HUES6 (cell line): ENCODE measurements around the gene BRICD5.

Experiments
- H3K27ac ChIP-seq: 2 replicates; pipeline ENCODE4 v1.7.0; 2013; ENCODE audit warnings: low read depth, mild to moderate bottlenecking, low read length, inconsistent platforms
- H3K27me3 ChIP-seq: 2 replicates; pipeline ENCODE4 v1.6.1; 2013; ENCODE audit warnings: low read length; ENCODE audit not compliant: control insufficient read depth, insufficient read depth
- H3K36me3 ChIP-seq: 2 replicates; pipeline ENCODE4 v1.6.1; 2013; ENCODE audit warnings: low read length; ENCODE audit not compliant: control insufficient read depth, insufficient read depth
- H3K4me1 ChIP-seq: 2 replicates; pipeline ENCODE4 v1.6.1; 2013; ENCODE audit warnings: low read length; ENCODE audit not compliant: control insufficient read depth, insufficient read depth
- H3K4me3 ChIP-seq: 2 replicates; pipeline ENCODE4 v1.5.1; 2013; ENCODE audit warnings: low read depth, low read length
- H3K9ac ChIP-seq: one replicate; pipeline ENCODE4 v1.6.1; 2013; ENCODE audit warnings: mild to moderate bottlenecking, low read length
- H3K9me3 ChIP-seq: 2 replicates; pipeline ENCODE4 v1.6.1; 2013; ENCODE audit warnings: low read depth, low read length; ENCODE audit not compliant: control insufficient read depth, insufficient read depth

Gene BRICD5

DNA sequence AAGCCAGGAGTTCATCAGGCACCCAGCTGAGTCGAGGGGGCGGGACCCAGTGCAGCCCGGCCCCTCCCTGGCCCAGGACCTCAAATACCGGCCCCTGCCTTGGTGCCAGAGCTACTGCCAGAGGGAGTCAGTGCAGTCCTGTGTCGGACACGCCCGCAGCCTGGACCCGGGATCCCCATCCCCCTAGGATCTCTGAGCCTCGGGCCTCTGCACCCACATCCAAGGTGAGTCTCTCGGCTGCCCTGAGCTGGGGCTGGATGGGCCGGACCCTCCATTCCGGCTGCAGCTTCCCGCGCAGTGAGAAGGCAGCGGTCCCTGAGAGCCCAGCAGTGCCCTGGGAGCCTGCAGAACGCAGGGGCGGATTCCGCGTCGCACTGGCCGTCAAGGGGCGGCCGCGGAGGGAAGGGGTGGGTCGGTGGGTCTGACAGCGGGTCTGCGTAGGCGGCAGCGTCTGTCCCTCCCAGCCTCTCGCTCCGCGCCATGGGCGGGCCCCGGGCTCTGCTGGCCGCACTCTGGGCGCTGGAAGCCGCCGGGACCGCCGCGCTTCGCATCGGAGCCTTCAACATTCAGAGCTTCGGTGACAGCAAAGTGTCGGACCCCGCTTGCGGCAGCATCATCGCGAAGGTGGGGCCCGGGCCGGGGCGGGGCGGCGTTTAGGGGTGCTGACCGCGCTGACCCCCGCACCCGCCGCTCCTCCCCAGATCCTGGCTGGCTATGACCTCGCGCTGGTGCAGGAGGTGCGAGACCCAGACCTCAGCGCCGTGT lies 25.9 kb upstream of the BRICD5 start, which contains the start of gene DNASE1L2:
DNASE1L2 (plus strand) TSS at position 108 of the 765 bp plus-strand sequence; CDS start at position 481, 373 bp downstream.
- no peaks in the 10 kb centered on the region for H3K9me3 ChIP-seq
- H3K4me3 ChIP-seq: peak within 1 kb of the TSS; percentile 49
- no peak within 1 kb of the TSS for H3K27ac ChIP-seq
- no peak within 1 kb of the TSS for H3K9ac ChIP-seq
- peaks cover 25% of the 10 kb centered on the region for H3K27me3 ChIP-seq
- H3K36me3 ChIP-seq: peaks cover 41% of the 10 kb centered on the region
- H3K4me1 ChIP-seq: peaks cover 17% of the 10 kb centered on the region

DNA sequence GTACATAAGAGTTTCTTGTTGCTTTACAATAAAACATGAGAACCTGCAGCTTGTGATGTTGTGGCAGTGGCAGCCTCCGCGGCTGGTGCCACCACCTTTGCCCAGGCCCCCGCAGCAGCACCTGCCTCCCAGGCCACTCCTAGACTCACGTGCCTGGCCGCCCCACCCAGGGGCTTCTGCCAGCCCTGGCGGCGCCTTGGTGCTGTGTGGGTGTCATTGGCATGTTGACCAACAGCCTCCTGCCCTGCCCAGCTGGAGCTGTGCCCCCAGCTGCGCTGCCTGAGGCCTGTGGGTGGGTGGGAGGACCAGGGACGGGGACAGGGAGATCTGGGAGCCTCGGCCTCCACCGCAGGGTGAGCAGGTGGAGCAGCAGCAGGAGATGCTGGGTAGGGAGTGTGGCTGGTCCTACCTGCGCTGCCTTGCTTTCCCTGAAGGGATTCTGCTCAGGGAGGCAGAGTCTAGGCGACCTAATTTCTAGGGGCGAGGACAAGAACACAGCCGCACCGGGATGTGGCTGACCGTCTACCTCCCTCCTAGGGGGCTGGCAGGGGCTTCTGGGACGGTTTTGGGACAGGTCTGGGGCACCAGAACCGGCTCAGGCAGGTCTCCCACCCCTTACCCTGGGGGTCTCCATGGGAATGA lies 25.2 kb upstream of the BRICD5 start:
- Histone ChIP-seq H3K27ac (no peak overlapping the region), H3K4me1 (peaks cover 17% of the 10 kb centered on the region), H3K9ac (no peak overlapping the region), H3K9me3 (no peaks in the 10 kb centered on the region), H3K36me3 (peaks cover 48% of the 10 kb centered on the region), H3K4me3 (peak overlapping the region; percentile 49; the same call in 1 of the 2 replicates), H3K27me3 (peaks cover 25% of the 10 kb centered on the region)

DNA sequence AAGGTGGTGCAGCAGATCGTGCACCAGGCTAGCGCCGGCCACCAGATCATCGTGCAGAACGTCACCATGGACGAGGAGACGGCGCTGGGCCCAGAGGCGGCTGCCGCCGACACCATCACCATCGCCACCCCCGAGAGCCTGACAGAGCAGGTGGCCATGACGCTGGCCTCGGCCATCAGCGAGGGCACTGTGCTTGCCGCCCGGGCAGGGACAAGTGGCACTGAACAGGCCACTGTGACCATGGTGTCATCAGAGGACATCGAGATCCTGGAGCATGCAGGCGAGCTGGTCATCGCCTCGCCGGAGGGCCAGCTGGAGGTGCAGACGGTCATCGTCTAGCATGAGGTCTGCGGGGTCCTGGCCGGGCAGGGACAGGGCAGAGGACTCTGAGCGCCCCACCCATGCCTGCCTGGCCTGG lies 24.6 kb upstream of the BRICD5 start:
- no peak overlapping the region for H3K27ac ChIP-seq
- no peak overlapping the region for H3K4me3 ChIP-seq
- H3K9me3 ChIP-seq: no peaks in the 10 kb centered on the region
- peaks cover 53% of the 10 kb centered on the region for H3K36me3 ChIP-seq
- H3K4me1 ChIP-seq: peaks cover 17% of the 10 kb centered on the region
- H3K9ac ChIP-seq: no peak overlapping the region
- H3K27me3 ChIP-seq: peaks cover 25% of the 10 kb centered on the region

DNA sequence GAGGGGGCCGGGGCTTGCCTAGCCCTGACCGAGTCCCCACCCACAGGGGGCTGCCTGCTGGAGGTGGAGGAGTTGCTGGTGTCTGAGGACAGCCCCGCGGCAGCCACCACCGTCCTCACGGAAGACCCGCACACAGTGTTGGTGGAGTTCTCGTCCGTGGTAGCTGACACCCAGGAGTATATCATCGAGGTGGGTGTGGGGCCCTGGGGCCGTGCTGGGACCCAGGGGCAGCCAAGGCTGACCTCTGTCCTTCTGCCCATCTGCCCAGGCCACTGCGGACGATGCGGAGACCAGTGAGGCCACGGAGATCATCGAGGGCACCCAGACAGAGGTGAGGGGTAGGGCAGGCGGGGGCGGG lies 24.1 kb upstream of the BRICD5 start:
- Histone ChIP-seq H3K9ac (no peak overlapping the region), H3K9me3 (no peaks in the 10 kb centered on the region), H3K4me3 (no peak overlapping the region), H3K27me3 (peaks cover 25% of the 10 kb centered on the region), H3K4me1 (peaks cover 17% of the 10 kb centered on the region), H3K36me3 (peaks cover 58% of the 10 kb centered on the region), H3K27ac (no peak overlapping the region)

DNA sequence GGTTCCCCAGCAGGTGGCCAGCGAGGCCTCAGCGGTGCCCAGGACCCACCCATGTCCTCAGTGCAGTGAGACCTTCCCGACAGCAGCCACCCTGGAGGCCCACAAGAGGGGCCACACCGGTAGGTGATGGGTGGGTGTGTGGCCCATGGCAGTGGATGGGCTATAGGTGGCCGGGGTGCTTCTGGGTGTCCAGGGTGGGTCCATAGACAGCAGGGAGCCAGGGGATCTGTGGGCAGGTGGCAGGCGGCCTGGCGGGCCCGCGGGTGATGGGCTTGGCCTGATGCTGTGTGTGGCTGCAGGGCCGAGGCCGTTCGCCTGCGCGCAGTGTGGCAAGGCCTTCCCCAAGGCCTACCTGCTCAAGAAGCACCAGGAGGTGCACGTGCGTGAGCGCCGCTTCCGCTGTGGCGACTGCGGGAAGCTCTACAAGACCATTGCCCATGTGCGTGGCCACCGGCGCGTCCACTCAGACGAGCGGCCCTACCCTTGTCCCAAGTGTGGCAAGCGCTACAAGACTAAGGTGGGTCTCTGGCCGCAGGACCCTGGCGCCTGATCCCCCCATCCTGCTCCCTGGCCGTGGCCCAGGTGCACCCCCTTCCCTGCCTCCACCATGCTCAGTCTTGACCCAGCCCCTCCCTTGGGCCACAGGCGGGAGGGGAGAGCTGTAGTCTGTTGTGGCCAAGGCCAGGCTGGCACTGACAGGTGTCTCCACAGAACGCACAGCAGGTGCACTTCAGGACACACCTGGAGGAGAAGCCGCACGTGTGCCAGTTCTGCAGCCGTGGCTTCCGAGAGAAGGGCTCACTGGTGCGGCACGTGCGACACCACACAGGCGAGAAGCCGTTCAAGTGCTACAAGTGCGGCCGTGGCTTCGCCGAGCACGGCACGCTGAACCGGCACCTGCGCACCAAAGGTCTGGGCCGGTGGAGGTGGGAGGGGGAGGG lies 23.5 kb upstream of the BRICD5 start:
- Histone ChIP-seq H3K4me1 (peaks cover 17% of the 10 kb centered on the region), H3K9ac (no peak overlapping the region), H3K9me3 (no peaks in the 10 kb centered on the region), H3K36me3 (peaks cover 62% of the 10 kb centered on the region), H3K4me3 (no peak overlapping the region), H3K27ac (no peak overlapping the region), H3K27me3 (peaks cover 25% of the 10 kb centered on the region)

DNA sequence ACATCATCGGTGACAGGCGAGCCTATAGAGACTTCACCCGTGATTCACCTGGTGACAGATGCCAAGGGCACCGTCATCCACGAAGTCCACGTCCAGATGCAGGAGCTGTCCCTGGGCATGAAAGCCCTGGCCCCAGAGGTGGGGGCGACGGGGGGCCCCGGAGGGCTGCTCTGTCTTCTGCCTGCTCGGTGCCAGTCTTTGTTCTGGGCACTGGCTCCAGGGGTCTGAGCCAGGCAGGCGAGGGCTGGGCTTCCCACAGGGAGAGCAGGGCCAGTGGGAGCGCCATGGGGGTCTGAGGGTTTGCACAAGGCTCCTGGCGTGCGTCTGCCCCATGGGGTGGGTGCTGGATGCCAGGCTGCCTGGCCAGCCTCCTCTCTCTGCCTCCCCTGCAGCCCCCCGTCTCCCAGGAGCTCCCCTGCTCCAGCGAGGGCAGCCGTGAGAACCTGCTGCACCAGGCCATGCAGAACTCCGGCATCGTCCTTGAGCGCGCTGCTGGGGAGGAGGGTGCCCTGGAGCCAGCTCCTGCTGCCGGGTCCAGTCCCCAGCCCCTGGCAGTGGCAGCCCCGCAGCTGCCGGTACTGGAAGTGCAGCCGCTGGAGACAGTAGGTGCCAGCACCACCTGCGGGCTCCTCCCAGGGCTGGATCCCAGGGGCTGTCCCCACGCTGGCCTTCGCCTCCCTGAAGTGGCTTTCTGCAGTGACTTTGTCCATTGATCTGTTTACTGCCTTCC lies 22.5 kb upstream of the BRICD5 start:
- Histone ChIP-seq H3K27ac (no peak overlapping the region), H3K36me3 (peaks cover 71% of the 10 kb centered on the region), H3K9me3 (no peaks in the 10 kb centered on the region), H3K4me1 (peaks cover 12% of the 10 kb centered on the region), H3K27me3 (peaks cover 24% of the 10 kb centered on the region), H3K4me3 (no peak overlapping the region), H3K9ac (no peak overlapping the region)

DNA sequence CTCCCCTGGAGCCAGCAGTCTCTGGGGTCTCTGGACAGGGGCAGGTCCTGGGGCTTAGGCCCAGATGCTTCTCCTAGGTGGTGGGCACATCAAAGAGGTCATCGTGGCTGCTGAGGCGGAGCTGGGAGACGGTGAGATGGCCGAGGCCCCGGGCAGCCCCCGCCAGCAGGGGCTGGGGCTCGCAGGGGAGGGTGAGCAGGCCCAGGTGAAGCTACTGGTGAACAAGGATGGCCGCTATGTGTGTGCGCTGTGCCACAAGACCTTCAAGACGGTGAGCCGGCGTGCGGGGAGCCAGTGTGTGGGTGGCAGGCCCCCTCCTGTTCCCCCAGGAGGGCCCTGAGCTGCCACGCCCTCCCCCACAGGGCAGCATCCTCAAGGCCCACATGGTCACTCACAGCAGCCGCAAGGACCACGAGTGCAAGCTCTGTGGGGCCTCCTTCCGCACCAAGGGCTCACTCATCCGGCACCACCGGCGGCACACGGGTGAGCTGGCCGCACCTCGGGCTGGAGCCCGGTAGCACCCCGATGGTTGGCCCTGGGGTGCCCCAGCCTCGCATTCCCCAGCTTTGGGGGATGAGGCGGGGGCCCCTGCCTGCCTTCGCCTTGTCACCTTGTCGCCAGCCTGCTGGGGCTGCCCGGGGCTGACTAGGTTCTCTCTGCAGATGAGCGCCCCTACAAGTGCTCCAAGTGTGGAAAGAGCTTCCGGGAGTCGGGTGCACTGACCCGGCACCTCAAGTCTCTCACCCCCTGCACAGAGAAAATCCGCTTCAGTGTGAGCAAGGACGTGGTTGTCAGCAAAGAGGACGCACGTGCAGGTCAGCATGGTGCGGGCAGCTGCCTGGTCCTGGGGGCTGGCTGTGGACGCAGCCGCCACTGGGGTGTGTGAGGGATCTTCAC lies 21.7 kb upstream of the BRICD5 start:
- Histone ChIP-seq H3K36me3 (peaks cover 72% of the 10 kb centered on the region), H3K4me3 (no peak overlapping the region), H3K4me1 (peaks cover 7% of the 10 kb centered on the region), H3K9ac (no peak overlapping the region), H3K9me3 (no peaks in the 10 kb centered on the region), H3K27ac (no peak overlapping the region), H3K27me3 (peaks cover 15% of the 10 kb centered on the region)

DNA sequence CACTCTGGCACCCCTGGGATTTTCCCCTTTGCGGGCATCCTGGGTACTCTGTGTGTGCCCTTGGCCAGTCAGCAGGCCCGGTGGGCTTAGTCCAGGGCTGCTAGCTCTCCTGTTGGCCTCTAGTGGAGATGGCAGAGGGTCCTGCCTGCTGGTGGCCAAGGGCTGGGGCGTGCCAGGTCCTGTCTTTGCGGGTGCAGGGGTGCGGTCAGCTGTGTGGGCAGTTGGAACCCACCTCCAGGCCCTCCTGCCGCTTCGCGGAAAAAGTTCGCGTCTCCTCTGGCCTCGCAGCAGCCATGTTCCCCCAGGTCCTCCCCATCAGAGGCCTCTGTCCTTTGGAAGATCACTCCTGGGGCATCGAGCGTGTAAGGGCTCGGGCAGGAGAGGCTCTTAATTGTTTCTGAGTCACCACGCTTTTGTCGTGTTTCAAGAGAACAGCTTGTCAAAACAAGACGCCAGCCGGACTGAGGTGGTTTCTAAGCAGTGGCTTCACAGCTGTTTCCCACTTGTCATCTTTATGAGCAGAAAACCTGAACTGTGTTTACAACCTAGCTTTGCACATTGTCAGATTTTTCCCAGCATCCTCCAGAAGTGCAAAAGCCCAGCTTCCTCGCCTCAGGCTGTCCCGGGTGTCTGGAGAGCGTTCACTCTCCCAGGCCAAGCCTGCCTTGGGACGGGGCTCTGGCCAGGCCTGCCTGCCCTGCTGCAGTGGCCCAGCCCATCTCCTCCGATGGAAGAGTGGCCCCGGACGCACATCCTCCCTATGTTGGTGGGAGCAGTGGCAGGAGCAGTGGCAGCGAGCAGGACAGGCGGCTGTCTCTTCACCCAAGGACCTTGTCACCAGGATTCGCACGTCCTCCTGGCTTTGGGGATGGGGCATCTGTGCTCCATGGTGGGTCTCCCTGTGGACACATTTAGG lies 20.6 kb upstream of the BRICD5 start:
- no peaks in the 10 kb centered on the region for H3K9me3 ChIP-seq
- no peak overlapping the region for H3K9ac ChIP-seq
- no peak overlapping the region for H3K27ac ChIP-seq
- peaks cover 5% of the 10 kb centered on the region for H3K27me3 ChIP-seq
- no peak overlapping the region for H3K4me3 ChIP-seq
- H3K36me3 ChIP-seq: peaks cover 76% of the 10 kb centered on the region
- peaks cover 3% of the 10 kb centered on the region for H3K4me1 ChIP-seq

DNA sequence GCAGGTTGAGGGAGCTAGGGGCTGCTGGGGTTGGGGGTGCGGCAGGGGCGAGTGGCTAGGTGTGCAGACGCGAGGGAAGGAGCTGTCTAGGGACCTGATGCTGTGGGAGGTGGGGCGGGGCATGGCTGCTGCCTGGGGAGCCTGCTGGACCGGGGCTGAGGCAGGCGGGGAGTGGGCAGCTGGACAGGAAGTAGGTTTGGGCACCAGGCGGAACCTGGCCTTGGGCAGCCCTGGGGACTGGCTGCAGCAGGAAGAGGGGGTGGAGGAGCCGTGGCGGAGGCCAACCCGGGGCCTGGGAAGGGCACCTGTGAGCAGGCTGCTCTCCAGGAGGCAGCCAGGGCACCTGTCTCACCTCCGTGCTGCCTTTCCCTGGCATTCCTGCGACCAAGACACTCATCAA lies 19.7 kb upstream of the BRICD5 start:
- Histone ChIP-seq H3K27me3 (no peaks in the 10 kb centered on the region), H3K9me3 (no peaks in the 10 kb centered on the region), H3K4me3 (no peak overlapping the region), H3K9ac (no peak overlapping the region), H3K36me3 (peaks cover 75% of the 10 kb centered on the region), H3K27ac (no peak overlapping the region), H3K4me1 (no peaks in the 10 kb centered on the region)
